Left cardiac atrium (tissue), 4 donors: ENCODE data around the gene CCNL2. TPM values are rescaled to one million over a fixed set of nuclear protein-coding genes. Genes with fewer than 3 reads are reported as not detected.
"Not testable (repeated sequence)": the region's sequence is repeated elsewhere in the genome, so short reads cannot be mapped to it uniquely, and the experiment has no call there.

ENCODE experiments used
- ATAC-seq, 2 donors: fragments of 200-7000 bp; cut with Tn5 transposase; one replicate each; pipeline ENCODE4 v1.9.1; 2020; ENCODE audit warnings: mild to moderate bottlenecking in 2 of 2, moderate library complexity in 2 of 2
- DNase-seq: peaks from one replicate; pipeline ENCODE4 v3.0.0-alpha.2; 2020
- intact Hi-C, 2 donors: fragments of 100-400 bp; cut with DNase I; formaldehyde crosslinking; loops; one replicate each; pipeline versions ENCODE4 v1.14.1 to v1.15.1; 2022 to 2023
- total RNA-seq, 2 donors: library from RNA; stranded (reverse); fragmentation: NEBNext Ultra II Directional; extraction: Animal tissue kit (Norgen Biotek cat#: 25700); gene quantifications; one replicate each; pipeline ENCODE4 v1.2.1, GENCODE V29; 2021
- donor health status: DM: no; HTN: yes; CAD: no.
- donor health status: DM: no; HTN: yes; CAD: no; lungs with severe emphysema.
- donor health status: DM: yes; HTN: yes; CAD: no.
- donor health status: Dilated cardiomyopathy.

CCNL2 gene
- total RNA-seq, 2 donors from 2014 or later, result 56.0 to 89.0 TPM

DNA sequence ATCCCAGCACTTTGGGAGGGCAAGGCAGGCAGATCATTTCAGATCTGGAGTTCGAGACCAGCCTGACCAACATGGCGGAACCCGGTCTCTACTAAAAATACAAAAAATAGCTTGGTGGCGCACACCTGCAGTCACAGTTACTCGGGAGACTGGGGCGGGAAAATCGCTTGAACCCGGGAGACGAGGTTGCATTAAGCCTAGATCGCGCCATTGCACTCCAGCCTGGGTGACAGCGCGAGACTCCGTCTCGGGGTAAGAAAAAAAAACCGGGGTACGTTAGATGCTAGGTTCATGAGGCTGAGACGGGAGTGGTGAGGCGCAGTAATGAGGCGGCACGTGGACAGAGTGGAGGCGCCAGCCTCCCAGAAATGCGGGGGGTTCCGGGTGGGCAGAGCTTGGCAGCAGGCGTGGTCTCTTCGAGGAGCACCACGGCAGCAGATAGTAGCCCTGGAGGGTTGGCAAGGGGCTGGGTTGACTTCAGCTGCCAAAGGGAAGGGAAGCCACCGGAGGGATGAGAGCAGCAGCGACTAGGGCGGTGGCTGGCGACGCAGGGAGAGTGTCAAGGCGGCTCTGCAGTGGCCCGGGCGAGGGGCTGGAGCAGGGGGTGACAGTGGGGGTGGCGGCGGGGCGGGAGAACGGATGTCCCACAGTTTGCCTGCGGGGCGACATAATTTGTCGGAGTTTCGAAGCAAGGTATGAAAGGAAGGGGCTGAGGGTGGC, 7.1 kb upstream of the CCNL2 start:
- ATAC-seq (peak in 1 of 2 donors; percentile 6), DNase-seq (no peak)
- intact Hi-C loops, result loop anchor here in 1 of 2 donors (5.0 kb wide), 1 partner anchor 36 kb away; no protein-coding TSS in a partner anchor

DNA sequence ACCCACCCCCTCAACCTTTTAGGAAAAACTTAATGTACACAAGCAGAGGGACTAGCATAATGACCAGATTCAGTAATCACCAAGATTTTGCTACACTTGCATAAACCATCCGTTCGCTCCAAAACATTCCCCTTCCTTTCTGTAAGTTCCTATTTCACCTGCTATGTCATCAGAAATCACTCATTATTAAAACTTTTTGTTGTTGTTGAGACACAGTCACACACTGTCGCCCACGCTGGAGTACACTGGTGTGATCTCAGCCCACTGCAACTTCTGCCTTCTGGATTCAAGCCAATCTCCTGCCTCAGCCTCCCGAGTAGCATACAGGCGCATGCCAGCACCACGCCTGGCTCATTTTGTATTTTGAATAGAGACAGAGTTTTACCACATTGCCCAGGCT, 4.5 kb upstream of the CCNL2 start:
- intact Hi-C loops, result no loop called here
- no peak for DNase-seq
- no peak for ATAC-seq

DNA sequence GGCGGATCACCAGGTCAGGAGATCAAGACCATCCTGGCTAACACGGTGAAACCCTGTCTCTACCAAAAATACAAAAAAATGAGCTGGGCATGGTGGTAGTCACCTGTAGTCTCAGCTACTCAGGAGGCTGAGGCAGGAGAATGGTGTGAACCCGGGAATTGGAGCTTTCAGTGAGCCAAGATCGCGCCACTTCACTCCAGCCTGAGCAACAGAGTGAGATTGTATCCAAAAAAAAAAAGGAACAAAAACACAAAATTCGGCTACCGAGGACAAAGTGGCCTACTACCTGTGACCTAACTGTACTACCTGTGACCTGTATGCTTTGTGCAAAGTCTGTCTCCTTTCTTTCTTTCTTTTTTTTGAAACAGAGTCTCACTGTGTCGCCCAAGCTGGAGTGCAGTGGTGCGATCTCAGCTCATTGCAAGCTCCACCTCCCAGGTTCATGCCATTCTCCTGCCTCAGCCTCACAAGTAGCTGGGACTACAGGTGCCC, 3.8 kb upstream of the CCNL2 start:
- intact Hi-C loops, result not testable (repeated sequence)

DNA sequence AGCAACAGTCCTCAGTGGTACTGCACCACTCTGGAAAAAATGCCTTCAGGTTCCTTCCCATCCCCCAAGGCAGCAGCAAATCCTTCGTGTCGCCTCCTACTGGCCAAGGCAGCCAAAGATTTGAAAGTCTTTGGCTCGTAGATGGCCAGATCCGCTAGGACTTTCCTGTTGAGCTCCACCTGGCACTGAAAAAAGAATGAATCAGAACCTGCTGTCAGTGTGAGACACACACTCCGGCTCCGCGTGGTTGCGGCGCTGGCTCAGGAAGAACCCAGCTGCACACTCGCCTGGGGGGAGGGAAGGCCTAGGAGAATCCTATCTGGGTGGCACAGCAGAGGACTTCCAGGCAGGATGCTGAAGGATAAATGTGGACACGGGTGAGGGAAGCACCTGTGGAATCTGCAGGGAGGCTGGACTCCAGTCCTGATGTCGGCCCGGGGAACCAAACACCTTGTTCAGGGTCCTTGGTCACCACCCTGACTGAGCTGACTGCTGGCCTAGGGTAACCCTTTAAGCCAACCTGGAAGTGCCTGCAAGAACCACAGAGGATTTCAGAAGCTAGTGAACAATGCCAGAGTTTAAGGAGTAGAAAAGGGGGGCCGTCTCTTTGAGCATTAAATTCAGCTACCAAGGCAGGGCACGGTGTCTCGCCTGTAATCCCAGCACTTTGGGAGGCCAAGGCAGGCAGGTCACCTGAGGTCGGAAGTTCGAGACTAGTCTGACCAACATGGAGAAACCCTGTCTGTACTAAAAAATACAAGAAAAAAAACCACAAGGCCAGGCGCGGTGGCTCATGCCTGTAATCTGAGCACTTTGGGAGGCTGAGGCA, 3.2 kb upstream of the CCNL2 start:
- intact Hi-C loops, result no loop called here
- DNase-seq (no peak), ATAC-seq (no peak)

More for the DNA sequence above, 3.8 kb upstream of the CCNL2 start:
- ATAC-seq, DNase-seq: not testable (repeated sequence)

DNA sequence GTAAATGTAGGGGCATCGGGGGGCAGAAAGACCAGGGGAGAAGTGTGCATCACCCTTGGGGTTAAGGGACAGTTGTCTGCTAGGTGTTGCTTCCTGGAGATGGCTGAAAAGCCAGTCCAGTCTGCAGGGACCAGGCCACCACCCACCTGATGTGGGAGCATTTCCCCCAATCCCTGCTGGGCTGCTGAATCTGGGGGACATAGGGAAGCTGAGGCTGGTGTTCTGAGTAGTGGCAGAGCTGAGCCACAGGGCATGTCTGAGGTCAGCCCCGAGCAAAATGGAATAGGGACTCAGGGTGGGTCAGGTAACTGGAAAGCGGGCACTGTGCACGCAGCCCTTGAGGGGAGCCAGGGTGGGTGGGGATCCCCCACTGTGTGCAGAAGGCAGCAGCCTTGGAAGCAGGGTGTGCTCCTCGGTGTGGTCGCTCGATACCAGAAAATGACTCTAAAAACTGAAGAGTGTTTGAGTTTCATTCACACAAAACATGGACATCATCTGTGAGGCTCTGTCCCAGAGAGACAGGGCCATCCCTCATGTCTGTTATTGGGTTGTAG, 2.4 kb upstream of the CCNL2 start:
- ATAC-seq (no peak), DNase-seq (no peak)
- intact Hi-C loops, result no loop called here

DNA sequence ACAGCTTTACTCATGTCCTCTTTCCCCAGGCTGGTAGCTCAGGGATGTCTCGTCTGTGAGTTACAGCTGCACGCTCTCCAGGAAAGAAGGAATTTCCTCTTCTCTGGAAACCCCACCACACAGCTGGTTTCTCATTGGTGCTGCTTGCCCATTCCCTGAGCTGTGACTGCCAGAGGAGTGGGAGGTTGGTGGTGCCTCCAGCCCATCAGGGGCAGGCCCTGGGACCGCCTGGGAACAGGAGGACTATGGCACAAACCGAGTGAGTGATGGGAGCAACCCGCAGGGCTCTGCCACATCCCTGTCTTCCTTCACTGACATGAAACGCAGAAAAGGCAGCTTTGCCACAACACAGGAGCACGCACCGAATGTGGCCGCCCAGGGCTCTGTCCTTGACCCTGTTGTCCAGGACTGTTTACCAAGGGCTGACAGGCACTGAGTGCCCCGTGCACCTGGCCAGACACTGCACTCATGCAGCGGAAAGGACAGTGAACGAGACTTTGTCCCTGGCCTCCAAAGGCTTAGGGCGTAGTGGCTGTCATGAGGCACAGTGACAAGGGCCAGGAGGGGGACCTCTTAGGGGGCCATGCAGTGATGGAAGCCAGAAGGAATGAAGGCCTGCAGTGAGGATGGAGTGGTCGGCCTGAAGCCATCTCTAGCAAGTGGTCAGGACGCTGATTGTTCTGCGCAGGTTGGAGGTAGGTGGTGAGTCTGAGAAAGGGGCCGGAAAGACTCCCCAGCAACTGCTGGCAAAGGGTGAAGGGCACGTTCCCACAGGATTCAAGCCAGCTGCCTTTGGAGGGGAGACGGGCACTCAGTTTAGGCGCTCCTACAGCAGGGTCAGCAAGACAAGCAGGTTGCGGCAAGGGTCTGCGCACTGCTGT, 1.7 kb upstream of the CCNL2 start:
- no peak for ATAC-seq
- intact Hi-C loops, result no loop called here
- no peak for DNase-seq

DNA sequence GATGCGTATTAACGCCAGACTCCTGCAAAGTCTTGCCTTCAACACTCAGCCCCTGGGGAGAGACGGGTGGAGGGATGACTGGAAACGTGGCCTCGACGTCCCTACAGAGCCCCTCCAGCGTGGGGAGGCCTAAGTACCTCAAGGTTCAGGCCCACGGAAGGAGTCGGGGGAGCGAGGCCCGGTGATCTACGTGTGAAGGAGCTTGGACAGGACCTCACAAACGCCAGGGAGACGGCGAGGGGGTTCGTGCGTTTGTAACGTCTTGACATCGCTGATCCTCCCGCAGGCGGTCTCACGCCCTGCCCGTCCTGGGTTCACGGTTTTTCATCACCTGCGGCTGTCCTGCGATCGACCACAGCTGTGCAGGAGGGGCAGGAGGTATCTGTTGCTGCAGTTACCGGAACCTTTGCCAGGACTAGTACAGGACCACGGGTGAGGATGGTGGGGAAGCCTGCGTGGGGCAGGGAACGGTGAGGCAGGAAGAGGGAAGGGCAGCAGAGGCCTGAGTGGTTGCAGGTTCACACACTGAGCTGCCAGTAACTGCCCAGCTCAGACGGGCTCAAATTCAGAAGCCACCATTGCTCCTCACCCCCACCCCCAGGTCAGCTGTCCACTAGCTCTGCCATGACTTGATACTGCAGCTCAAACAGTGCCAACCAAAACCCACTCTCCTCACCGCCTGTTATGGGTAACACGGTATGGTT, 889 bp upstream of the CCNL2 start:
- intact Hi-C loops, result no loop called here
- DNase-seq (no peak), ATAC-seq (peak in 1 of 2 donors; percentile 0)

DNA sequence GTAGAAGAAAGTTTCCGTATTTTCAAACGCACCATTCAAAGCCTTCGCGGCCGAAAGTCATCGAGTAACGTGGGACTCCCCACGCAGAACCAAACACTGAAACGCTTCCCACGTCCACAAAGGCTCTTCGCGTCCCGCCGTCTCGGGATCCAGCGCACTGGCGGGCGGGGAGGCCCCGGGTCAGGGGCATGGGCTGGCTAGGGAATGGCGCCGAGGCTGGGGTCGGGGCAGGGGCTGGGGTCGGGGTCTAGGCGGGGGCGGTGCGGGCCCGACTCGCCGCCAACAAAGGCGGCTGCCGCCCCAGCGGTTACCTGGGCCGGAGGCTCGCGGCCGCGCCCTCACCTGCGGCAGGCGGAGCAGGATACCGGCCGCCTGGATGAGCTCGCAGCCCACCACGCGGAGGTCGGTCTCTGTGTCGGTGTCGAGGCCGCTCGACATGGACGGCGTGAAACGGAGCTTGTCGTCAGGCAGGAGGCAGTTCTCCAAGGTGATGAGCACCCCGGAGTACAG, 403 bp downstream of the CCNL2 start:
- no peak for DNase-seq
- intact Hi-C loops, result no loop called here
- peak; percentile 3 to 4 for ATAC-seq

DNA sequence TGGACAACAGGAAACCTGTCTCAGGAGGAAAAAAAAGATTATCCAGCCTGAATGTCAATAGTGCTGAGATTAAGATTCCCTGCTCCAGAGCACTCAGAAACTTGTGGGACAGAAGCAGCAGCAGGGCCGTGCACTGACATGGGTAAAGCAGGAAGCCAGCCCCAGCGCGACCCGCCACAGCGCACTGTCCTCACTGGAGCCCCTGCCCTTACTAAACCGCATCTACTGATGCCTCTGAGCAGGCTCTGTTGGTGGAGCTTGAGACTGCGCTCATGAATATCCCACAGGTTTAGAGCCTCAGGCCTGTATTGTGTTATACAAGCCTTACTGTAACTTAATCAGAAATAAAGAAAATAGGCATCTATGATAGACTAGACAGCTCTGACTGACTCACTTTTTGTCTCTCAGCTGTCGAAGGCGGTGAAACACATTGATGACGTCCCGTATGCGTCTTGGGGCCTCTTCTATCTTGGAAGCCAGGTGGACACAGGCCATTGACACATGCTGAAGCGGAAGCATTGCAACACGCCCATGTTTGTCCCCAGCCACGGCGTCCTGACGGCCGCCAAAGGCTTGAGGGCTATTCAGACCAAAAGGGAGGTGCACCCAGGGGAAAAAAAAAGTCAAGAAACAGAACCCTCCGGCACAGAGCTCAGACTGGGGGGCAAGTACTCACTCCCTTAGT, 1.2 kb downstream of the CCNL2 start:
- no peak for DNase-seq
- intact Hi-C loops, result no loop called here
- no peak for ATAC-seq

DNA sequence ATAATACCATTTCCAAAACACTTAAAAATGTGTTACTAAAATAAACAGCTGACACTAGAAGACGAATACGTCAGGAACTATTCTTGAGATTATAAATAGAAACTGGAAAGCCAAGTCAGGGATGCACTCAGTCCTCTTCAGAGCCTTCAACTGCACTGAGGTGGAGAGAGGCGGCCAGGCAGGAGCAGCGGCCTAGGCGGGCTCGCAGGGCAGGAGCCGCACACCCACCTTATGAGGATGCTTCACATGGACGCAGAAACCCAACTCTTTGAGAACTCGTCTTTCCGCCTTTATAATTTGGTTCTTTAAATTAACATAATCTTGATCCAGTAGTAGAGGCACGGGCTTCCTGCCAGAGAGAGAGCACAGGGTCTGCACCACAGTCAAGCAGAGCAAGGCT, 4.0 kb downstream of the CCNL2 start:
- DNase-seq, result no peak
- no peak for ATAC-seq
- intact Hi-C loops, result no loop called here

DNA sequence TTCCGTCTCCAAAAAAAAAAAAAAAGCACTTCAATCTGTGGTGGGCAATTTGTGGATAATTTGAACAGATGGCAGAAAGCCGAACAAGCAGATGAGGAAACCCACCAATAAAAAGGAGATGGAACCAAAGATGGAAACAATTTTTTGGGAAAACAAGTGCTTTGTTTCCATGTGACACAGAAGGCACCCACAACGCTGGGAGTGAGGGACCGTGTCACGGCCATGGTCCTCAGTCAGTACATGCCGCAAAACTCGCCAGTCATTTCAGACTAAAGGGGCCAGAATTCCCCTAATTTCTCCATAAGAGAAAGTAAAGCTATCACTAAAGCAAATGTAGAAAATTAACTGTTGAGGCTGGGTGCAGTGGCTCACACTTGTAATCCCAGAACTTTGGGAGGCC, 5.0 kb downstream of the CCNL2 start:
- ATAC-seq, result no peak
- DNase-seq, result no peak
- intact Hi-C loops, result no loop called here

DNA sequence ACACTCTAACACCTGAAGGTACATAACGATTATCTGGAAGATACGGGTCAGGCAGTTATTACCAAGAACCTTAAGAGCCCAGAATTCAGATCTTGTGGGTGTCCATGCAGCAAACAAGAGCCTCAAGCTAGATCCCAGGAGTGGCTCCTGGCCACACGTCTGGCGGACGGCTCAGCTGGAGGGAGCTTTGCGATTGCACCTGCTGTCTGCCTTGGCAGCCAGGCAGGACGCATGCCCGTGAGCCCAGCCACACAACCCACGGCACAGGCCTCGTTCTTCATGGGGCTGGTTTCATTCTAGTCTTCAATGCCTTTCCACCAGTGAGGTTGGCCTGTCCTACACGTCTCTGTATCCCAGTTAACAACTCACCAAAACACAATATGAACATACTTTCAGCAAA, 5.7 kb downstream of the CCNL2 start:
- intact Hi-C loops, result no loop called here
- ATAC-seq, result no peak
- DNase-seq, result no peak

DNA sequence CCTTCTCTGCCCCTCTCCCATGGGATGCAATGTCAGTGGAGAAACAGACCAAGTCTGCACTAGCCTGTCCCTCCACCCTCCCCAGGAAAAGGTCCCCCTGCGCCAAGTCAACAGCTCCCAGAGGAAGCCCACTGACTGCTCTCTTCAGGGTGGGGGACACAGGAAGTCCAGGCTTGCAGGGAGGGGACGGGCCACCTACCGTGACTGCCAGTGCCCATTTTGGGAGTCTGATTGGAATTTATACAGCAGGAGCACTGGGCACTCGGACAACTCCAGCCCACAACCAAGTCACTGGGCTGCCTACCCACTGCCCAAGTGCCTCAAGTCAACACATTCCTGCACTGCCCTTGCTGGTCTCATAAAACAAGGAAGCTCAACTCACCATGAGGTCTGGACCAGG, 6.1 kb downstream of the CCNL2 start:
- intact Hi-C loops, result no loop called here
- ATAC-seq (no peak), DNase-seq (no peak)

DNA sequence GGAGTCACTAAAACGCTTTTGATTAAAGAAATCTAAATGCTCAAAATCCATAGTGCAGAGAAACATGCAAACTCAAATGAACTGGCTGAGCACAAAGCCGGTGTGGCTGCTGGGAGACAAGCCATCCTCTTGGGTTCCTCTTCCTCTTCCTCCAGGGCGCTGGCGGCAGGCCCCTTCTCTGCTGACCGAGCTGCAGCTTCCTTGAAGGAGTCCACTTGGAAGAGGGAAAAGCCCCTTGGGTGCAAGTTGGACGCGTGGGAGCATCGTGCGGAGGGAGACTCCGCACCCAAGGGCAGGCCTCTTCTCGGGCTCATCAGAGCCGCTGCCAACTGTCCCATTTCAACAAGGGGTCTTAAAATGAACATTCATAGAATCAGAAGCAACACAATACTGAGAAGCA, 7.9 kb downstream of the CCNL2 start:
- ATAC-seq (no peak), DNase-seq (peak; percentile 15)
- intact Hi-C loops, result no loop called here

DNA sequence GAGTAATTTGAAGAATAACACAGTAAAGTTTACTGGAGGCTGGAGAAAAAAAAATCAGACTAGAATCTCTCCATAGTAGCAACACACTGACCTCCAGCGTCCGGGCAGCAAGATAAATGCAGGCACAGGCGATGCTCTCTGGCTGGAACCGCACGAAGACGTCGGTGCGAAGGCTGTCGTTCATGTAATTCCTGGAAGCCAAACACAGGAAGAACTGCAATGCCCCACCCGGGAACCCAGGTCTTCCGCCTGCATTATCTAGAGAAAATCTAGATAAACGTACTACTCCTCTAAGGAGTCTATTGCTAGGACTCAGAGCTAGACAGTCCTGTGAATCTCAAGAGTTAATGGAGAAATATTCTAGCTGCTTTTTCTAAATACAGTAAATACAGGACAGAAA, 8.5 kb downstream of the CCNL2 start:
- intact Hi-C loops, result no loop called here
- ATAC-seq, result no peak
- DNase-seq, result no peak

DNA sequence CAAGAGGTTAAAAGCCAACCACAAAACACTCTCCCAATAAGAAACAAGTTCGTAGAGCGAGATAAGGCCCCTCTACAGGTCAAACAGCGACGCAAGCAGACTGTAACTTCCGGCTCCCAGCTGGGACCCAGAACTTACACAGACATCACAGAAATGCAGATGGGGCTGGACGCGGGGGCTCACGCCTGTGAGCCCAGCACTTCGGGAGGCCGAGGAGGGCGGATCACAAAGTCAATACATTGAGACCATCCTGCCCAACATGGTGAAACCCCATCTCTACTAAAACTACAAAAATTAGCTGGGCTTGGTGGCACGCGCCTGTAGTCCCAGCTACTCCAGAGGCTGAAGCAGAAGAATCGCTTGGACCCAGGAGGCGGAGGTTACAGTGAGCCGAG, 11.1 kb downstream of the CCNL2 start:
- no peak for ATAC-seq
- no peak for DNase-seq
- intact Hi-C loops, result no loop called here

DNA sequence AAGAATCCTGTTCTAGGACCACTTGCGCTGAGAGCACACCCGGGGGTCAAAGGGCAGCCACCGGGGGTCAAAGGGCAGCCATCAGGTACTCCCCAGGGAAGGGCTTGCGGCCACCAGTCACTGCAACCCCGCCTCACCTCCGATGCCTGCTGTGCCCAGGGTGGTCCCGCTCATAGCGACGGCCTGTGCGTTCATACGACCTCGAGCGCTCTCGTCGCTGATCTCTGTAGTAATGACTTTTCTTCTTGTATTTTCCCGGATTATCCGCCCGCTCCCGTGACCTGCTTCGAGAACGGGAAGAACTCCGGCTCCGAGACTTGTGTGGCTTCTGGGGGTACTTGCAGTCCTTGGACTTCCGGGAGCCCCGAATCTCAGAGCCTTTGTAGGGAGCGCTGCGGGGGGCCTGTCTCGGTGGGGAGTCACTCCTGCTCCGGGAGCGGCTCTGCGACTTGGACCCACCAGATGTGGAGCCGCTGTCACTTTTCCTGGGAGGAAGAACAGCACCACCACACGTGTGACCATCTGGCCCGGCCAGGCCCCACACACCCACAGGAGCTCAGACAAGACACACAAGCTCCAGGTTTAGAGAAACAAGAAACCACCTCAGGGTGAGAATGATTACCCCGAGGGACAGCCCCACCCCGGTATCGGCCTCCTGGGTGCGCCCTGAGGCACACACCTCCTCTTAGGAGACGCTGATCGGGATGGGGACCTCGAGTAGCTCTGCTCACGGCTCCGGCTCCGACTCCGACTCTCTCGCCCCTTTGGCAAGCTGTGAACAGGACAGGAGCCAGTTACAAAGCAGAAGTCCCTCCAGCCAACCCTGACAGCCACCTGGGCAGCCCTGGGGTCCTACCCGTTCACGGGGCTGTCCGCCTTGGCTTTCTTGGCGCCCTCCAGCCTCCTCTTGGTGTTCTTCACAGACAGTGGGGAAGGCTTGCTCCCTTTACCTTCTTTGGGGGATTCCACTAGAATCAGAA, 11.7 kb downstream of the CCNL2 start:
- DNase-seq (no peak), ATAC-seq (no peak)
- intact Hi-C loops, result no loop called here
